HEK293 (cell line): ENCODE data around the gene ZFP36L1.

Experiments used
- KLF16 ChIP-seq: fragments of 450-650 bp; formaldehyde crosslinking; IDR thresholded peaks from 2 replicates; pipeline ENCODE4 v1.5.1; 2017; ENCODE audit warnings: missing biosample characterization, missing genetic modification characterization
- MEIS1 ChIP-seq: sonication (generic); formaldehyde crosslinking; IDR thresholded peaks from 2 replicates; pipeline ENCODE4 v1.8.1; 2022; ENCODE audit warnings: missing genetic modification reagents, mild to moderate bottlenecking, borderline replicate concordance
- MYNN ChIP-seq: fragments of 450-650 bp; formaldehyde crosslinking; IDR thresholded peaks from 2 replicates; pipeline ENCODE4 v1.5.1; 2016; ENCODE audit warnings: missing biosample characterization, missing genetic modification characterization, borderline replicate concordance
- OSR2 ChIP-seq: fragments of 450-650 bp; formaldehyde crosslinking; IDR thresholded peaks from 2 replicates; pipeline ENCODE4 v1.5.1; 2016; ENCODE audit warnings: missing biosample characterization, missing genetic modification characterization
- REPIN1 ChIP-seq: fragments of 450-650 bp; formaldehyde crosslinking; IDR thresholded peaks from 2 replicates; pipeline ENCODE4 v1.5.1; 2017; ENCODE audit warnings: missing biosample characterization, missing genetic modification characterization, low read depth
- SCRT1 ChIP-seq: fragments of 450-650 bp; formaldehyde crosslinking; IDR thresholded peaks from 2 replicates; pipeline ENCODE4 v1.5.1; 2016; ENCODE audit warnings: missing biosample characterization, missing genetic modification characterization, borderline replicate concordance
- SETDB1 ChIP-seq: IDR thresholded peaks from one replicate; pipeline ENCODE4 v1.6.1; 2017; ENCODE audit warnings: mild to moderate bottlenecking, low read length, moderate library complexity, mixed read lengths; ENCODE audit not compliant: insufficient read length
- SP2 ChIP-seq: fragments of 450-650 bp; formaldehyde crosslinking; IDR thresholded peaks from 2 replicates; pipeline ENCODE4 v1.5.1; 2016; ENCODE audit warnings: missing biosample characterization, missing genetic modification characterization
- ZFHX2 ChIP-seq: fragments of 450-650 bp; formaldehyde crosslinking; conservative IDR thresholded peaks from 2 replicates; pipeline ENCODE4 v1.5.1; 2016; ENCODE audit warnings: missing biosample characterization, missing genetic modification characterization
- ZNF169 ChIP-seq: fragments of 450-650 bp; formaldehyde crosslinking; IDR thresholded peaks from 2 replicates; pipeline ENCODE4 v1.5.1; 2016; ENCODE audit warnings: missing biosample characterization, missing genetic modification characterization
- ZNF184 ChIP-seq: fragments of 450-650 bp; IDR thresholded peaks from 2 replicates; pipeline ENCODE4 v1.5.1; 2018; ENCODE audit warnings: missing biosample characterization, mild to moderate bottlenecking, missing genetic modification characterization
- ZNF223 ChIP-seq: fragments of 450-650 bp; formaldehyde crosslinking; IDR thresholded peaks from 2 replicates; pipeline ENCODE4 v1.5.1; 2016; ENCODE audit warnings: missing biosample characterization, missing genetic modification characterization
- ZNF23 ChIP-seq: fragments of 450-650 bp; formaldehyde crosslinking; IDR thresholded peaks from 2 replicates; pipeline ENCODE4 v1.5.1; 2016; ENCODE audit warnings: missing biosample characterization, missing genetic modification characterization, borderline replicate concordance
- ZNF266 ChIP-seq: fragments of 450-650 bp; formaldehyde crosslinking; IDR thresholded peaks from 2 replicates; pipeline ENCODE4 v1.5.1; 2016; ENCODE audit warnings: missing biosample characterization, missing genetic modification characterization, low read depth
- ZNF311 ChIP-seq: fragments of 450-650 bp; formaldehyde crosslinking; IDR thresholded peaks from 2 replicates; pipeline ENCODE4 v1.5.1; 2017; ENCODE audit warnings: missing biosample characterization, missing genetic modification characterization, borderline replicate concordance
- ZNF416 ChIP-seq: fragments of 450-650 bp; formaldehyde crosslinking; IDR thresholded peaks from 2 replicates; pipeline ENCODE4 v1.5.1; 2016; ENCODE audit warnings: missing biosample characterization, missing genetic modification characterization
- ZNF433 ChIP-seq: fragments of 450-650 bp; formaldehyde crosslinking; IDR thresholded peaks from 2 replicates; pipeline ENCODE4 v1.5.1; 2016; ENCODE audit warnings: missing biosample characterization, missing genetic modification characterization, low read depth
- ZNF521 ChIP-seq: fragments of 450-650 bp; formaldehyde crosslinking; IDR thresholded peaks from 2 replicates; pipeline ENCODE4 v1.5.1; 2017; ENCODE audit warnings: missing biosample characterization, mild to moderate bottlenecking, missing genetic modification characterization
- ZNF530 ChIP-seq: fragments of 450-650 bp; formaldehyde crosslinking; IDR thresholded peaks from 2 replicates; pipeline ENCODE4 v1.5.1; 2016; ENCODE audit warnings: low read depth, missing biosample characterization, missing genetic modification characterization
- ZNF596 ChIP-seq: fragments of 450-650 bp; IDR thresholded peaks from 2 replicates; pipeline ENCODE4 v1.5.0; 2018; ENCODE audit warnings: missing biosample characterization, mild to moderate bottlenecking, missing genetic modification characterization, moderate library complexity
- ZNF600 ChIP-seq: fragments of 450-650 bp; formaldehyde crosslinking; IDR thresholded peaks from 2 replicates; pipeline ENCODE4 v1.5.1; 2016; ENCODE audit warnings: missing biosample characterization, missing genetic modification characterization
- ZNF654 ChIP-seq: fragments of 450-650 bp; formaldehyde crosslinking; IDR thresholded peaks from 2 replicates; pipeline ENCODE4 v1.5.1; 2016; ENCODE audit warnings: low read depth, missing biosample characterization, missing genetic modification characterization
- ZNF677 ChIP-seq: fragments of 450-650 bp; IDR thresholded peaks from 2 replicates; pipeline ENCODE4 v1.5.0; 2018; ENCODE audit warnings: missing biosample characterization, mild to moderate bottlenecking, missing genetic modification characterization, moderate library complexity
- ZNF777 ChIP-seq: fragments of 450-650 bp; formaldehyde crosslinking; IDR thresholded peaks from 2 replicates; pipeline ENCODE4 v1.5.1; 2017; ENCODE audit warnings: missing biosample characterization, missing genetic modification characterization, borderline replicate concordance
- TF ChIP-seq, protein P1 (sequence below): fragments of 450-650 bp; formaldehyde crosslinking; IDR thresholded peaks from 2 replicates; pipeline ENCODE4 v1.5.1; 2016; ENCODE audit warnings: missing biosample characterization, missing genetic modification characterization
- TF ChIP-seq, protein P2 (sequence below): fragments of 450-650 bp; formaldehyde crosslinking; IDR thresholded peaks from 2 replicates; pipeline ENCODE4; 2016; ENCODE audit warnings: missing biosample characterization, missing genetic modification characterization
- TF ChIP-seq, protein P3 (sequence below): fragments of 450-650 bp; formaldehyde crosslinking; IDR thresholded peaks from 2 replicates; pipeline ENCODE4 v1.5.1; 2016; ENCODE audit warnings: missing biosample characterization, missing genetic modification characterization
- TF ChIP-seq, protein P4 (sequence below): fragments of 450-650 bp; formaldehyde crosslinking; IDR thresholded peaks from 2 replicates; pipeline ENCODE4 v1.5.1; 2017; ENCODE audit warnings: missing biosample characterization, missing genetic modification characterization
- TF ChIP-seq, protein P5 (sequence below): fragments of 450-650 bp; formaldehyde crosslinking; IDR thresholded peaks from 2 replicates; pipeline ENCODE4 v1.5.1; 2016; ENCODE audit warnings: missing biosample characterization, missing genetic modification characterization
- TF ChIP-seq, protein P6 (sequence below): fragments of 450-650 bp; formaldehyde crosslinking; IDR thresholded peaks from 2 replicates; pipeline ENCODE4 v1.5.1; 2016; ENCODE audit warnings: missing biosample characterization, missing genetic modification characterization

Gene ZFP36L1

DNA sequence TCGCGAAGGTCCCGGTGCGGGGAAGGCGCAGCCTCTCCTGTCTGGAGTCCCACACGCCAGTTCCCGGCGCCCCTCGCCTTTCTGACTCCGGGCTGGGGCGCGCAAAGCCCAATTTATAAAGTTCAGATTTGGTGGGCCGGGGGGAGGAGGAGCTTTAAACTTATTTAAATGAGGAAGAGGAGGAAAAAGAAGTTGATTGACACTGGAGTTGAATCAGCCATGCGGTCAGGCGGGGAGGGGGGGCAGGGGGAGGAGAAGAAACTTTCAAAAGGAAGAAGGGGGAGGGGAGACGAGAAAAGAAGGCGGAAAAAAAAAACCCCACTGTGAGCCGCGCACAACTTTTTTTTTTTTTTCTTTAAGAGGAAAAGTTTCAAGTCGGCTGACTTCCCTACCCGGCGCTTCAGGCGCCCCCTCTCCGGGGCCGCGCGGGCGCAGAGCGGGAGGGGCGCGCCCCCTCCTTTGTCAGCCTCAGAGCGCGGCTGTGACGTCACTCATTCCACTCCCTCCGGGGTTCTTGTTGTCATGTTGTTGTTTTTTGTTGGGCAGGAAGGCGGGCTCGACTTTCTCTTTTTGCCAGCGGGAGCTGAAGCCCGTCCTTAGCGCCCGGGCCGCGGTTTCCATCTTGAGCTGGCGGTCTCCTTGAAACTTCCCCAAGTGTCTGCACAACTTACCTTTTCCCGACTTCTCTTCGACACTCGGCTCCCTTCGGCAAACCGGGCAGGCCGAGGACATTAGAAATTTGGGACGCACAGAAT lies at the start of gene ZFP36L1 (continued):
- TF ChIP-seq, protein P1, sequence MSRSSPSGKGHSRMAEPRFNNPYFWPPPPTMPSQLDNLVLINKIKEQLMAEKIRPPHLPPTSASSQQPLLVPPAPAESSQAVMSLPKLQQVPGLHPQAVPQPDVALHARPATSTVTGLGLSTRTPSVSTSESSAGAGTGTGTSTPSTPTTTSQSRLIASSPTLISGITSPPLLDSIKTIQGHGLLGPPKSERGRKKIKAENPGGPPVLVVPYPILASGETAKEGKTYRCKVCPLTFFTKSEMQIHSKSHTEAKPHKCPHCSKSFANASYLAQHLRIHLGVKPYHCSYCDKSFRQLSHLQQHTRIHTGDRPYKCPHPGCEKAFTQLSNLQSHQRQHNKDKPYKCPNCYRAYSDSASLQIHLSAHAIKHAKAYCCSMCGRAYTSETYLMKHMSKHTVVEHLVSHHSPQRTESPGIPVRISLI (tag by site-specific recombination), result peak; percentile 76; the same call in 1 of the 2 replicates
- no peak for TF ChIP-seq ZNF23
- TF ChIP-seq ZNF596 (tag by site-specific recombination), result no peak
- TF ChIP-seq, protein P2, sequence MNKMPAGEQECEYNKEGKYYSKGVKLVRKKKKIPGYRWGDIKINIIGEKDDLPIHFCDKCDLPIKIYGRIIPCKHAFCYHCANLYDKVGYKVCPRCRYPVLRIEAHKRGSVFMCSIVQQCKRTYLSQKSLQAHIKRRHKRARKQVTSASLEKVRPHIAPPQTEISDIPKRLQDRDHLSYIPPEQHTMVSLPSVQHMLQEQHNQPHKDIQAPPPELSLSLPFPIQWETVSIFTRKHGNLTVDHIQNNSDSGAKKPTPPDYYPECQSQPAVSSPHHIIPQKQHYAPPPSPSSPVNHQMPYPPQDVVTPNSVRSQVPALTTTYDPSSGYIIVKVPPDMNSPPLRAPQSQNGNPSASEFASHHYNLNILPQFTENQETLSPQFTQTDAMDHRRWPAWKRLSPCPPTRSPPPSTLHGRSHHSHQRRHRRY (tag by site-specific recombination), result no peak
- TF ChIP-seq ZNF600 (tag by site-specific recombination), result peak; percentile 85
- no peak for TF ChIP-seq ZNF521 (tag by site-specific recombination)
- TF ChIP-seq ZNF311 (tag by site-specific recombination), result no peak
- no peak for TF ChIP-seq OSR2
- no peak for TF ChIP-seq MEIS1 (CRISPR knock-in tag)
- TF ChIP-seq ZNF416 (tag by site-specific recombination), result no peak
- TF ChIP-seq, protein P3, sequence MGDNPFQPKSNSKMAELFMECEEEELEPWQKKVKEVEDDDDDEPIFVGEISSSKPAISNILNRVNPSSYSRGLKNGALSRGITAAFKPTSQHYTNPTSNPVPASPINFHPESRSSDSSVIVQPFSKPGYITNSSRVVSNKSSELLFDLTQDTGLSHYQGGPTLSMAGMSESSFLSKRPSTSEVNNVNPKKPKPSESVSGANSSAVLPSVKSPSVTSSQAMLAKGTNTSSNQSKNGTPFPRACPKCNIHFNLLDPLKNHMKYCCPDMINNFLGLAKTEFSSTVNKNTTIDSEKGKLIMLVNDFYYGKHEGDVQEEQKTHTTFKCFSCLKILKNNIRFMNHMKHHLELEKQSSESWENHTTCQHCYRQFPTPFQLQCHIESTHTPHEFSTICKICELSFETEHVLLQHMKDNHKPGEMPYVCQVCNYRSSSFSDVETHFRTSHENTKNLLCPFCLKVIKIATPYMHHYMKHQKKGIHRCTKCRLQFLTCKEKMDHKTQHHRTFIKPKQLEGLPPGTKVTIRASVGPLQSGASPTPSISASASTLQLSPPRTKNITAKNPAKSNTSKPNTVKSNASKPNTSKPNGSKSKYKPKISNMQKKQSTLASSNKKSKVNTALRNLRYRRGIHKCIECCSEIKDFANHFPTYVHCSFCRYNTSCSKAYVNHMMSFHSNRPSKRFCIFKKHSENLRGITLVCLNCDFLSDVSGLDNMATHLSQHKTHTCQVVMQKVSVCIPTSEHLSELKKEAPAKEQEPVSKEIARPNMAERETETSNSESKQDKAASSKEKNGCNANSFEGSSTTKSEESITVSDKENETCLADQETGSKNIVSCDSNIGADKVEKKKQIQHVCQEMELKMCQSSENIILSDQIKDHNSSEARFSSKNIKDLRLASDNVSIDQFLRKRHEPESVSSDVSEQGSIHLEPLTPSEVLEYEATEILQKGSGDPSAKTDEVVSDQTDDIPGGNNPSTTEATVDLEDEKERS (tag by site-specific recombination), result no peak
- no peak for TF ChIP-seq ZNF169
- no peak for TF ChIP-seq MYNN
- TF ChIP-seq ZNF223 (tag by site-specific recombination), result no peak
- TF ChIP-seq KLF16 (tag by site-specific recombination), result no peak
- no peak for TF ChIP-seq SCRT1
- peak; percentile 57; the same call in 1 of the 2 replicates for TF ChIP-seq ZNF530 (tag by site-specific recombination)
- TF ChIP-seq, protein P4, sequence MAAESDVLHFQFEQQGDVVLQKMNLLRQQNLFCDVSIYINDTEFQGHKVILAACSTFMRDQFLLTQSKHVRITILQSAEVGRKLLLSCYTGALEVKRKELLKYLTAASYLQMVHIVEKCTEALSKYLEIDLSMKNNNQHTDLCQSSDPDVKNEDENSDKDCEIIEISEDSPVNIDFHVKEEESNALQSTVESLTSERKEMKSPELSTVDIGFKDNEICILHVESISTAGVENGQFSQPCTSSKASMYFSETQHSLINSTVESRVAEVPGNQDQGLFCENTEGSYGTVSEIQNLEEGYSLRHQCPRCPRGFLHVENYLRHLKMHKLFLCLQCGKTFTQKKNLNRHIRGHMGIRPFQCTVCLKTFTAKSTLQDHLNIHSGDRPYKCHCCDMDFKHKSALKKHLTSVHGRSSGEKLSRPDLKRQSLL (tag by site-specific recombination), result no peak
- TF ChIP-seq, protein P5, sequence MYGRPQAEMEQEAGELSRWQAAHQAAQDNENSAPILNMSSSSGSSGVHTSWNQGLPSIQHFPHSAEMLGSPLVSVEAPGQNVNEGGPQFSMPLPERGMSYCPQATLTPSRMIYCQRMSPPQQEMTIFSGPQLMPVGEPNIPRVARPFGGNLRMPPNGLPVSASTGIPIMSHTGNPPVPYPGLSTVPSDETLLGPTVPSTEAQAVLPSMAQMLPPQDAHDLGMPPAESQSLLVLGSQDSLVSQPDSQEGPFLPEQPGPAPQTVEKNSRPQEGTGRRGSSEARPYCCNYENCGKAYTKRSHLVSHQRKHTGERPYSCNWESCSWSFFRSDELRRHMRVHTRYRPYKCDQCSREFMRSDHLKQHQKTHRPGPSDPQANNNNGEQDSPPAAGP (tag by site-specific recombination), result no peak
- no peak for TF ChIP-seq ZNF266 (tag by site-specific recombination)
- no peak for TF ChIP-seq SETDB1
- peak; percentile 49 for TF ChIP-seq SP2 (tag by site-specific recombination)
- TF ChIP-seq ZNF654, result no peak
- TF ChIP-seq ZNF433 (tag by site-specific recombination), result no peak
- TF ChIP-seq ZFHX2 (tag by site-specific recombination), result peak; percentile 18; the same call in 1 of the 2 replicates
- no peak for TF ChIP-seq ZNF184 (tag by site-specific recombination)
- no peak for TF ChIP-seq REPIN1 (tag by site-specific recombination)
- TF ChIP-seq, protein P6, sequence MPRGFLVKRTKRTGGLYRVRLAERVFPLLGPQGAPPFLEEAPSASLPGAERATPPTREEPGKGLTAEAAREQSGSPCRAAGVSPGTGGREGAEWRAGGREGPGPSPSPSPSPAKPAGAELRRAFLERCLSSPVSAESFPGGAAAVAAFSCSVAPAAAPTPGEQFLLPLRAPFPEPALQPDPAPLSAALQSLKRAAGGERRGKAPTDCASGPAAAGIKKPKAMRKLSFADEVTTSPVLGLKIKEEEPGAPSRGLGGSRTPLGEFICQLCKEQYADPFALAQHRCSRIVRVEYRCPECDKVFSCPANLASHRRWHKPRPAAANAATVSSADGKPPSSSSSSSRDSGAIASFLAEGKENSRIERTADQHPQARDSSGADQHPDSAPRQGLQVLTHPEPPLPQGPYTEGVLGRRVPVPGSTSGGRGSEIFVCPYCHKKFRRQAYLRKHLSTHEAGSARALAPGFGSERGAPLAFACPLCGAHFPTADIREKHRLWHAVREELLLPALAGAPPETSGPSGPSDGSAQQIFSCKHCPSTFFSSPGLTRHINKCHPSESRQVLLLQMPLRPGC (tag by site-specific recombination), result no peak
- TF ChIP-seq ZNF677 (tag by site-specific recombination), result no peak
- TF ChIP-seq ZNF777, result no peak
